Endodermal cell (in vitro differentiated cells): ENCODE results near the gene PBXIP1. TPM values are rescaled to one million over a fixed set of nuclear protein-coding genes. Genes with fewer than 3 reads are reported as not detected.

Source experiments
- DNase-seq: peaks from one replicate; pipeline ENCODE4 v3.0.0-alpha.2; 2017
- H3K27ac ChIP-seq: 2 replicates; pipeline ENCODE4 v1.5.1; 2013; ENCODE audit warnings: mild to moderate bottlenecking, low read depth, low read length, moderate library complexity
- H3K27me3 ChIP-seq: 2 replicates; pipeline ENCODE4 v1.6.1; 2013; ENCODE audit warnings: mild to moderate bottlenecking, low read length, moderate library complexity; ENCODE audit not compliant: insufficient read depth, control insufficient read depth, poor library complexity, severe bottlenecking
- H3K36me3 ChIP-seq: 2 replicates; pipeline ENCODE4 v1.7.0; 2013; ENCODE audit warnings: mild to moderate bottlenecking, low read length, moderate library complexity; ENCODE audit not compliant: control insufficient read depth, insufficient read depth
- H3K4me1 ChIP-seq: one replicate; pipeline ENCODE4 v1.7.0; 2013; ENCODE audit warnings: low read length; ENCODE audit not compliant: control insufficient read depth, insufficient read depth
- H3K4me3 ChIP-seq: 2 replicates; pipeline ENCODE4 v1.5.1; 2013; ENCODE audit warnings: mild to moderate bottlenecking, low read length, moderate library complexity
- H3K9ac ChIP-seq: 2 replicates; pipeline ENCODE4 v1.6.1; 2013; ENCODE audit warnings: mild to moderate bottlenecking, low read length, moderate library complexity; ENCODE audit not compliant: poor library complexity, severe bottlenecking; ENCODE audit errors: extremely low read depth
- H3K9me3 ChIP-seq: 2 replicates; pipeline ENCODE4 v1.6.1; 2013; ENCODE audit warnings: mild to moderate bottlenecking, low read length, moderate library complexity; ENCODE audit not compliant: control insufficient read depth
- H3K27ac Mint-ChIP-seq: 2 replicates; pipeline ENCODE4 v1.8.0; 2020; ENCODE audit warnings: mixed read lengths
- H3K27me3 Mint-ChIP-seq: 2 replicates; pipeline ENCODE4 v1.8.0; 2021; ENCODE audit warnings: mild to moderate bottlenecking, mixed read lengths; ENCODE audit not compliant: insufficient read depth
- H3K36me3 Mint-ChIP-seq: 2 replicates; pipeline ENCODE4 v1.8.0; 2020; ENCODE audit warnings: low read depth, mixed read lengths
- H3K4me1 Mint-ChIP-seq: 2 replicates; pipeline ENCODE4 v1.8.0; 2020; ENCODE audit warnings: mixed read lengths
- H3K4me3 Mint-ChIP-seq: 2 replicates; pipeline ENCODE4 v1.8.0; 2020; ENCODE audit warnings: mild to moderate bottlenecking, moderate library complexity, mixed read lengths
- H3K9me3 Mint-ChIP-seq: 2 replicates; pipeline ENCODE4 v1.8.0; 2020; ENCODE audit warnings: mild to moderate bottlenecking, mixed read lengths
- CTCF ChIP-seq: fragments of 200-600 bp; sonication (generic); conservative IDR thresholded peaks from 2 replicates; pipeline ENCODE4 v1.5.0; 2021; ENCODE audit warnings: antibody characterized with exemption, mild to moderate bottlenecking
- WGBS, 2 experiments: methylation state at CpG; one replicate each; pipeline versions ENCODE4 v1.1.5 to v1.1.7; 2013; ENCODE audit warnings: missing lambda C conversion rate in 2 of 2, mixed read lengths in 1 of 2; ENCODE audit not compliant: insufficient coverage in 1 of 2, insufficient read length in 1 of 2; 5-methylcytosine and 5-hydroxymethylcytosine counted together
- total RNA-seq, 2 donors: library from RNA; stranded (reverse); fragmentation: NEBNext Ultra II Directional in 1 of 2; extraction: Animal tissue kit (Norgen Biotek cat#: 25700) in 1 of 2; gene quantifications; 2 replicates in 1 of 2; 3 replicates in 1 of 2; pipeline ENCODE4 v1.2.1, GENCODE V29; 2021

The PBXIP1 gene
- total RNA-seq, 2 donors from 2014 or later: 42.5 to 61.3 TPM

GRCh38 chr1:154906621-154907081, 49.2 kb downstream of the PBXIP1 start:
- Histone ChIP-seq H3K9me3 (peaks cover 13% of the 10 kb centered on the region), H3K4me3 (no peak overlapping the region), H3K27ac (no peak overlapping the region), H3K4me1 (no peaks in the 10 kb centered on the region), H3K27me3 (no peaks in the 10 kb centered on the region), H3K36me3 (no peaks in the 10 kb centered on the region), H3K9ac (no peak overlapping the region)
- peaks cover 27% of the 10 kb centered on the region for H3K9me3 Mint-ChIP-seq
- peak; percentile 50 for TF ChIP-seq CTCF
- no peaks in the 10 kb centered on the region for H3K4me1 Mint-ChIP-seq
- no peak overlapping the region for H3K27ac Mint-ChIP-seq
- peaks cover 3% of the 10 kb centered on the region for H3K36me3 Mint-ChIP-seq
- peak; percentile 35 for DNase-seq
- 93 to 95% methylated on average over 4 to 7 of the region's 7 CpGs for WGBS, 2 experiments
- H3K27me3 Mint-ChIP-seq: peaks cover 11% of the 10 kb centered on the region
- H3K4me3 Mint-ChIP-seq: no peak overlapping the region

- no peaks in the 10 kb centered on the region for H3K27me3 ChIP-seq
- no peak overlapping the region for H3K4me3 Mint-ChIP-seq
- peaks cover 14% of the 10 kb centered on the region for H3K9me3 Mint-ChIP-seq
- peaks cover 3% of the 10 kb centered on the region for H3K36me3 Mint-ChIP-seq
- H3K4me1 ChIP-seq: no peaks in the 10 kb centered on the region
- peaks cover 2% of the 10 kb centered on the region for H3K27me3 Mint-ChIP-seq
- H3K27ac Mint-ChIP-seq: no peak overlapping the region
- no peak overlapping the region for H3K27ac ChIP-seq
- H3K4me1 Mint-ChIP-seq: no peaks in the 10 kb centered on the region
- WGBS, 2 experiments: 83 to 100% methylated on average over 2 to 3 of the region's 3 CpGs
- H3K36me3 ChIP-seq: no peaks in the 10 kb centered on the region
- peak; percentile 5 for DNase-seq
- H3K4me3 ChIP-seq: no peak overlapping the region
- no peak overlapping the region for H3K9ac ChIP-seq
- no peak for TF ChIP-seq CTCF
- peaks cover 5% of the 10 kb centered on the region for H3K9me3 ChIP-seq
These were observed 52.8 kb downstream of the PBXIP1 start for GRCh38 chr1:154902938-154903566.

GRCh38 chr1:154901591-154901990, 54.3 kb downstream of the PBXIP1 start:
- peaks cover 2% of the 10 kb centered on the region for H3K9me3 Mint-ChIP-seq
- Histone ChIP-seq H3K4me3 (no peak overlapping the region), H3K9me3 (no peaks in the 10 kb centered on the region), H3K9ac (no peak overlapping the region), H3K27me3 (no peaks in the 10 kb centered on the region), H3K27ac (no peak overlapping the region), H3K4me1 (no peaks in the 10 kb centered on the region), H3K36me3 (no peaks in the 10 kb centered on the region)
- WGBS, 2 experiments: no CpG with 5 or more reads among the region's 1 CpG
- H3K36me3 Mint-ChIP-seq: no peaks in the 10 kb centered on the region
- H3K27ac Mint-ChIP-seq: no peak overlapping the region
- no peak overlapping the region for H3K4me3 Mint-ChIP-seq
- no peak for TF ChIP-seq CTCF
- no peak for DNase-seq
- no peaks in the 10 kb centered on the region for H3K4me1 Mint-ChIP-seq
- no peaks in the 10 kb centered on the region for H3K27me3 Mint-ChIP-seq
